ENCODE measurements around the gene SINHCAF. TPM values are rescaled to one million over a fixed set of nuclear protein-coding genes. Genes with fewer than 3 reads are reported as not detected.

The SINHCAF gene
- total and polyA plus RNA-seq, 4 donors = 23.4 to 67.0 (median 33.8) TPM

GRCh38 chr12:31316891-31317290 is 9.1 kb downstream of the SINHCAF start:
- DNase-seq (no peak), ATAC-seq (ENCODE audit: insufficient read depth, low FRiP score) (no peak)
- Histone ChIP-seq H3K9ac (ENCODE audit: insufficient read depth in 1 of 2, low read length in 2 of 2) (peak overlapping the region in 1 of 2 donors; percentile 75), H3K4me1 (ENCODE audit: control insufficient read depth in 5 of 5, insufficient read depth in 5 of 5, low read length in 5 of 5) (peaks cover 0 to 30% (median 4%) of the 10 kb centered on the region in 5 donors), H3K4me3 (no peak overlapping the region), H3K9me3 (ENCODE audit: control insufficient read depth in 4 of 4, insufficient read depth in 3 of 4, low read length in 3 of 4) (no peaks in the 10 kb centered on the region), H3K27me3 (ENCODE audit: control insufficient read depth in 3 of 3, insufficient read depth in 3 of 3, low read length in 2 of 3) (no peaks in the 10 kb centered on the region), H3K27ac (ENCODE audit: low read depth in 1 of 2, low read length in 1 of 2) (no peak overlapping the region), H3K36me3 (ENCODE audit: control insufficient read depth in 4 of 4, insufficient read depth in 4 of 4, low read length in 4 of 4) (no peaks in the 10 kb centered on the region)
- WGBS, 2 donors = 12 to 30% methylated on average over 3 of the region's 3 CpGs
- TF ChIP-seq CTCF (IDR thresholded peaks at IDR 0.05; ENCODE audit: control extremely low read depth, extremely low read depth) = no peak

DNA sequence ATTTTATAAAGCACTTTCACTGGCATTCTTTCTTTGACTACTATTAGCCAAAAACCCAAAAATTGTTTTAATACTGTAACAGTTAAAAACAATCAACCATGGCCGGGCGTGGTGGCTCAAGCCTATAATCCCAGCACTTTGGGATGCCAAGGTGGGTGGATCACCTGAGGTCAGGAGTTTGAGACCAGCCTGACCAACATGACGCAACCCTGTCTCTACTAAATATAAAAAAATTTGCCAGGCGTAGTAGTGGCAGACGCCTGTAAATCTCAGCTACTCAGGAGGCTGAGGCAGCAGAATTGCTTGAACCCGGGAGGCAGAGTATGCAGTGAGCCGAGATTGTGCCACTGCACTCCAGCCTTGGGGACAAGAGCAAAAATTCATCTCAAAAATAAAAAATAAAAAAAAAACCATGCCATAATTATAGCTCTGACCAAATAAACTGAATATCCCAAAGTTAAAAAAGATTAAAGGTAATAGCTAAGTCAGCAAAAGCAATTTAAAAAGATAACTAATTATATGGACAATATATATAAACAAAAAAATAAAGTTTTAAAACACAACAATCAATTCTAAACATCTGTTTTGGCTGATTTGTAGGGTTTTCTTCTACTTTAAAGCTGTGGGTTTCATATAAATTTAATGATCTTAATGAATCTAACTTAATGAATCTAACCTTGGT is 10.0 kb downstream of the SINHCAF start:
- Histone ChIP-seq H3K36me3 (ENCODE audit: control insufficient read depth in 4 of 4, insufficient read depth in 4 of 4, low read length in 4 of 4) (no peaks in the 10 kb centered on the region), H3K4me1 (ENCODE audit: control insufficient read depth in 5 of 5, insufficient read depth in 5 of 5, low read length in 5 of 5) (peaks cover 0 to 30% (median 4%) of the 10 kb centered on the region in 5 donors), H3K9me3 (ENCODE audit: control insufficient read depth in 4 of 4, insufficient read depth in 3 of 4, low read length in 3 of 4) (no peaks in the 10 kb centered on the region), H3K9ac (ENCODE audit: insufficient read depth in 1 of 2, low read length in 2 of 2) (no peak overlapping the region), H3K27me3 (ENCODE audit: control insufficient read depth in 3 of 3, insufficient read depth in 3 of 3, low read length in 2 of 3) (no peaks in the 10 kb centered on the region), H3K27ac (ENCODE audit: low read depth in 1 of 2, low read length in 1 of 2) (no peak overlapping the region), H3K4me3 (no peak overlapping the region)
- TF ChIP-seq CTCF (IDR thresholded peaks at IDR 0.05; ENCODE audit: control extremely low read depth, extremely low read depth) = no peak
- ATAC-seq (ENCODE audit: insufficient read depth, low FRiP score) (no peak), DNase-seq (no peak)
- 81 to 89% methylated on average over 7 of the region's 7 CpGs for WGBS, 2 donors

GRCh38 chr12:31315044-31315715 is 10.8 kb downstream of the SINHCAF start:
- ATAC-seq (ENCODE audit: insufficient read depth, low FRiP score) = no peak
- Histone ChIP-seq H3K4me3 (no peak overlapping the region), H3K27ac (ENCODE audit: low read depth in 1 of 2, low read length in 1 of 2) (no peak overlapping the region), H3K4me1 (ENCODE audit: control insufficient read depth in 5 of 5, insufficient read depth in 5 of 5, low read length in 5 of 5) (peaks cover 0 to 27% (median 4%) of the 10 kb centered on the region in 5 donors), H3K9ac (ENCODE audit: insufficient read depth in 1 of 2, low read length in 2 of 2) (no peak overlapping the region), H3K36me3 (ENCODE audit: control insufficient read depth in 4 of 4, insufficient read depth in 4 of 4, low read length in 4 of 4) (no peaks in the 10 kb centered on the region), H3K27me3 (ENCODE audit: control insufficient read depth in 3 of 3, insufficient read depth in 3 of 3, low read length in 2 of 3) (no peaks in the 10 kb centered on the region), H3K9me3 (ENCODE audit: control insufficient read depth in 4 of 4, insufficient read depth in 3 of 4, low read length in 3 of 4) (no peaks in the 10 kb centered on the region)
- no peak for TF ChIP-seq CTCF (IDR thresholded peaks at IDR 0.05; ENCODE audit: control extremely low read depth, extremely low read depth)
- WGBS, 2 donors = 62 to 82% methylated on average over 3 of the region's 3 CpGs
- no peak for DNase-seq
